ENCODE measurements around the gene POLR2L.

Gene POLR2L

DNA sequence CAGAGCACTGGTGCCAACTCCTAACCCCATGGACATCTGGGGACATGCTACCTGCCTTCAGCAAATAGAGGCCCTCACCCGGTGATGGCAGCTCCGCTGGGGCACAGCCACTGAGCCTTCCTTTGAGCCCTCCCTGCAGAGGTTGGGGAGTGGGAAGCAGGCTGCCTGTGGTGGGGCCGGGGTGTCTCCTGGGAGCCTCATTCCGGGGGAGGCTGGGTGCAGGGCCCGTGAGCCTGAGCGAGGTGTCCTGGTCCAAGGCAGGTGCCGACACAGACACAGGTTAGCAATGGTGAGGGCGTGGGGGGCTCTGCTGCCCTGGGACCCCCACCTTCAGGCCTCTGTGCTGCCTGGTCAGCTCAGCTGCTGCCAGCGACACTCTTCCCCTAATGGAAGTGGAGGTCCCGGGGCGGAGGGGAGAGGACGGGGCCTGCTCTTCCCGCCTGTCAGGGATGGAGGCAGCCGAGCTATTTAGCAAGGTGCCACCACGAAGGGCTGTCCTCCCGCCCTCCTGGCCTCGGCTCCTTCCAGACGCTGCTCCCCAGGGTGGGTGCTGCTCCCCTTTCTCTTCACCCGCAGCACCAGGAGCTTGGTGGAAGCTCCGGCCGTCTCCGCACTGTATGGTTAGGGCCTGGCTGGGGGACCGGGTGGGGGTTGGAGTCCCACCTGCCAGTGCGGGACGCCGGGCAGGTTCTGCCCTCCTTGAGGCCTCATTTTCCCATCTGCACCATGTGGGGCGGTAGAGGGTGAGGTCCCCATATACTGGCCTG, 11.5 kb upstream of the POLR2L start:
- no peak for DNase-seq

DNA sequence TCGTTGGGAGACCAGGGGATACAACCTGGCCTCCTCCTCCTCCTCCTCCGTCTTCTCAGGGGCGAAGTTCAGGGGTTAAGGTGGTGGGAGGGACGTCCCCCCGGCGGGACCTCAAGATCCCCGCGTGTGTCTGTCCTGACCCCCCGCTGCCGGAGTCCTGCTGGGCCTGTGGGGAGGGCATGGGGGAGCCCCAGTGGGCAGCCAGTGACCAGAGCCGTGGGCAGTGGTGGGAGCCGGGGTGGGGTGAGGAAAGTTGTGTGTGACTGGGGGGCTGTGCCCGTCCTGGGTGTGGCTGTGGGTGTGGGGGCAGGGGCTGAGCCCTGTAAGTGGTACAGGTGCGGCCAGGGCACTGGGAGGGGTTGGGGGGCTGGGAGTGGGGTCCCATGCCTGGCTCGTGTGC, 10.4 kb upstream of the POLR2L start:
- DNase-seq: no peak

DNA sequence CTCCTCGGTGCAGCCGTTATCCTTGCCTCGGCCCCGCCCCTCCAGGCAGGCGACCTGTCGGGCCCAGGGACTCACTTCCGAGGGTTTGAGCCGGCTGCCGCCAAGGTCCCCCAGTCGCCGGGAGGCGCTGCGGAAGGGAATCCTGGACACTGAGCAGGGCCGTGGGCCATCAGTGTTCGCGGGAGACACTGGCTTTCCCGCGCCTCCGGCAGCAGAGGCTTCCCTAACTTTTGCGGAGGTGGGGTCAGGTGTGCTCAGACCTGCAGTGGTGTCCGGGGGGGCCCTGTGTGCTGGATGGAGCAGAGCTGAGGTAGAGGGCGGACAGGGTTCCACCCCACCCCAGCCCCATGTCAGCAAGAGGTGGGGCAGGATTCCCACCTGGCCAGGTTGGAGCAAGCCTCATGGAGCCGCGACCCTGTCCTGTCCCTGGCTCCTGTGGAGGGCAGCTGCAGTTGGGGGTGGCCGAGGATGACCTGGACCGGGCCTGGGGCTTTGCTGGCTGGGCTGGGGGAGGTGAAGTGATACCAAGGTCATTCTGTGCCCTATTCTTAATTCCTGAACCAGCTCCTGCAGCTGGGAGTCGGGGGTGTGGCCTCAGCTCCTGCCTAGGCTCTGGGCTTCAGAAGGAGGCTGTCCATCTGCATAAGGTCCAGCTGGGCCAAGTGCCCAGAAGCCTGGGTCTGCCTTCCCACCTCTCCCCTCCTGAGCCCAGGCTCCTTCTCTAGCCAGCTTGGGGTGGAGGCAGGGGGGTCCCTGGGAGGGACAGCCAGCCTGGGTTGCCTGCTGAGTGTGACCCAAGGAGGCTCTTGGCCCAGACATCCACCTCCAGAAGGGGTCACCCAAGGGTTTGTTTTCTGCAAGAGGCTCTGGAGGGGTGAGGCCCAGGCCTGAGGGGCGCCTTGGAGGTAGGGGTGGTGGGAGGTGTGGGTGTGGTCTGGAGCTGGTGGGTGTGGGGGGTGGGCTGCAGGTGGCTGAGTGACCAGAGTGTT, 8.7 kb upstream of the POLR2L start:
- DNase-seq: no peak

DNA sequence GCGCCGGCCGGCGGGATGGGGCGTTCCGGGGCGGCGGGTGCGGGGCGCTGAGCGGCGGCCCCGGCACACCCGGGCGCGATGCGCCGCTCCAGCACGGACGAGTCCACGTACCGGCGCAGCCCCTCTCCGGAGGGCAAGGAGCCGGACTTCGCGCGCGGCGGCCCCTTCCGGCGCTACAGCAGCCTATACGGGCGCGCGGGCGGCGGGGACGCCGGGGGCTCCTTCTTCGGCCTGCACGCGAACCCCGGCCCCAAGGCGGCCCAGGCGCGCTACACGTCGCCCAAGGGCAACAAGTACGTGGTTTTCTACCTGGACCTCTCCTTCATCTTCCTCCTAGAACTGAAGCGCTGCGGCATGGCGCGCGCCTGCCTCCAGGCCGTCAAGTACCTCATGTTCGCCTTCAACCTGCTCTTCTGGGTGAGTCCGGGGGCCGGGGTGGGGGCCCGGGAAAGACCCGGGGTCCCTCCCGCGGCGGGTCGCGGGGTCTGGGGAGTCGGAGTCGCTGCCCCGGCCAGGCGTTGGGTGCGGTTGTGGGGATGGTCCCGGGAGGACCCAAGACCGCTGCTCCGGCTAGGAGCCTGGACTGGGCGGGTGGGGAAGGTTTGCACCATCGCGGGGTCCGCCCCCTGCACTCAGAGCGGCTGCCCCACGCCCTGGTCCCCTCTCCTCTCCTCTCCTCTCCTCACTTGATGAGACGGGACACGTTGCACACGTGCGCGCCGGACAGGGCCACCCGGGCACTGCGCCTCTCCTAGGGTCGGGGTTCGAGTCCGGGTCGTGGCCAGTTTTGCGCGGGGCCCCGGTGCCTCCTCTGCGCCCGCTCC, 7.8 kb upstream of the POLR2L start:
- no peak for DNase-seq

DNA sequence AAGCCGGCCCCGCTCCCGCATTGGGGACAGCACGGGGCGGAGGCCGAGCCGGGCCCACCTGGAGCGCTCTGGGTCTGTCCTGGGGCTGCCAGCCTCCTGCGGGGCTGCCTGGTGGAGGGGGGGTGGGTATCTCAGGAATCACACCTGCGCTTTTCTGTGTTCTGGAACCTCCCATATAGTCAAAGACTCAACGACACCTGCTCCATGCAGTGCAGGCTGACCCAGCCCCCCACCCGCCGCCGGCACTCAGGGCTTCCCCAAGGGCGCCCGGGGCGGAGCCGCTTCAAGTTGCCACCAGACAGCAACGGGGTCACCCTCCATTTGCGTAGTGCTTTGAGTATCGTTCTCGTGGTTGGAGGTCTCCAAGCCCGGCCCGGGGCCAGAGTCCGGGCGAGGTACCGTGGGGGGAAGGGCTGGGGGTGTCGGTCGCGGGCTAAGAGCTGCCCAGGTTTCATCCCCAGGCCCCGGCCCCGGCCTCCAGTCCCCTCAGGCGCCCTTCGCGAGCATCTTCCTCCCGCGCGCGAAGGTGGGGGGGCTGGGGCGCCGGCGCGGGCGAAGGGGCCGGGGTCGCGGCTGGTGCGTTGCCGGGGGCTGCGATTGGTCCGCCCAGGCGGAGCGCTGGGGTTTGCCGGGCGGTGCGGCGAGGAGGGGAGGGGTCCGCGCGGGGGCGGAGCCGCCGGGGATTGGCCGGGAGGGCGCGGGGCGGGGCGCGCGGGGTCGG, 6.9 kb upstream of the POLR2L start:
- DNase-seq: no peak

DNA sequence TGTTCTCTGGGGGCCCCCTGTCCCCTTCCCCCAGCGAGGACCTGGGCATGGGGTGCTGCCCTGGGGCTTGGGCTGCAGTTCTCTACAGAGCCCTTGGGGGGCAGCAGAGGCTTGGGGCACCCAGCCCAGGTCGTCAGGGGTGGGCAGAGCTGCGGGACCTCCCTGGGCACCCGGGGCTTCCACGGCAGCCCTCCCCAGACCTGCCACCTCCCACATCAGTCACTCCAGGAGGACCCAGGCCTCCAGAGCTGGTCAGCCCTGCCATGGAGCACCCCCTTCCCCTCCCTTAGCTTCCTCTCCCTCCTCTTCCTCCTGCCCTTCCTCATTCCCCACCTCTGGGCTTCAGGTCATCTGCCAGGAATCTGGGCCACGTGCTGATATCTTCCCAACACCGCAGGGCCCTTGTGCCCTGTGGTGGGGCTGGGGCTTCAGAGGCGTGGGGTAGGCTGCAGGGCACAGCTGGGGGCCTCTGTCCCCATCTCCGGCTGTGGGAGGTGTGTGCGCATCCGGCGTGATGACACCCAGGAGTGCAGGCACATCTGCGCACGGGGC, 6.1 kb upstream of the POLR2L start:
- DNase-seq: no peak

DNA sequence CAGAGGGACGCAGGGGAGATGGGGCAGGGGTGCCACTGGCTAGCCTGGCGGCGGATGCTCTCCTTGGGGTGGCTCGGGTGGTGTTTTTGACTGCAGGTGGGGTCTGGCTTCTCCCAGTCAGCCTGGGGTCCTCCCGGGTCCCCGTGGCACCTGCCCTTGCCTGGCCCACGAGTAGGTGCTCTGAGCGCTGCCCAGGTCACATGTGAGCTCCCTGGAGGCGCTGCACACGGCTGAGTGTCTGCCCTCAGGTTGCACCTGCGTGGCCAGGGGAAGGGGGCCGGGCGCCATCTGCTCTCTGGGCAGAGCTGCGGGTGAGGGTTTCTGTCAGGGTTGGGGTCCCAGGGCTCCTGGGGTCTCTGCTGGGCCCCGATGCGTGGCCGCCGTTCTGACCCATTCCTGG, 5.5 kb upstream of the POLR2L start:
- no peak for DNase-seq

DNA sequence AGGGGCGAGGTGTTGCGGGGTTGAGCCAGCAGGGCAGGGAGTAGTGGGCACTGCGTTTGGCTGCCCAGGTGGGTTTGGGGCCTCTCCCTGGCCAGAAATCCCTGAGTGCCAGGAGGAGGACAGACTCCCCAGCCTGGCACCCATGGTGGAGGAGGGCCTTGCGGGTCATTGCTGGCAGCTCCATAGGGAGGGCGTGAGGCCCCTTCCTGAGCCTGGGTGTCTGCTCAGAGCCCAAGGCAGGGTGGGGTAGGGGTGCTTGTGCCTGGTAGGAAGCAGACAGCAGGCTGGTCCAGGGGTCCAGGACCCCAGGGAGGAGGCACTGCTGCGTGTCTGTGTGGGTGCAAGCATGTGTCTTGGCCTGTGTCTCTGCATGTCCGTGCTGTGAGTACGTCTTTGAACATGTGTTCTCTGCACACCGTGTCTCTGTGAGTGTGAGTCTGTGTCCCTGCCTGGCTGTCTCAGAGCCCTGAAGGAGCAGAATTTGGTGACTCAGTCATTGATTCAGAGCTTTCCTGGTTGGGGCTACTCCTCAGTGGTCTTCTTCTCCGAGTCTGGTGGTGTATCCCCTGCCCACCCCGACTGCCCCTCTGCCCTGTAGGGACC, 4.3 kb upstream of the POLR2L start:
- DNase-seq: no peak

DNA sequence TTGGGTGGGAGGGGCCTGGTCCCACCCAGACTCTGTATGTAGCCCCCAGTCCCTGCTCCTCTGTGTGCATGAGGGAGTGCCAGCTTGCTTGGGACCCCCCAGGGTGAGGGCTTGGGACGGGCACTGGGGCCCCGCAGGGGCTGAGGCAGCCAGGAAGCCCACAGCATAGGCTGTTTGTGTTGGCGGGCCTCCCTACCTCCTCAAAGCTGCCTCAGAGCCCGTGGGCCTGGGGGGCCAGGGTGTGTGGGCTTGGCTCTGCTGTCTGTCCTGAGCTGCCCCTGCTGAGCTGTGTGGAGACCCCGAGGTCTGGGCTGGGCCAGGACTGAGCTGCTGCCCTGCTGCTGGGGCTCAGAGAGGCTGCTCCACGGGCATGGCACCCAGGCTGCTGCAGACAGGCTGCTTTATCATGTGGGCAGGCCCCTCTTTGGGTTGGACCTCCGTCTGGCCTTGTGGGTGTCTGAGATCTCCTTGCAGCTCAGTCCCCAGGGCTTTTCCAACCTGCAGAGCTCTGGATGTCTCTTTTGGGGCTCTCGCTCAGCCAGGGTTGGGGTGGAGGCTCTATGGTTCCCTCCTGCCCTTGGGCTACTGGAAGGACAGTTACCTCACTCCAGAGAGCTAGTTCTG, 3.7 kb upstream of the POLR2L start:
- DNase-seq: no peak

DNA sequence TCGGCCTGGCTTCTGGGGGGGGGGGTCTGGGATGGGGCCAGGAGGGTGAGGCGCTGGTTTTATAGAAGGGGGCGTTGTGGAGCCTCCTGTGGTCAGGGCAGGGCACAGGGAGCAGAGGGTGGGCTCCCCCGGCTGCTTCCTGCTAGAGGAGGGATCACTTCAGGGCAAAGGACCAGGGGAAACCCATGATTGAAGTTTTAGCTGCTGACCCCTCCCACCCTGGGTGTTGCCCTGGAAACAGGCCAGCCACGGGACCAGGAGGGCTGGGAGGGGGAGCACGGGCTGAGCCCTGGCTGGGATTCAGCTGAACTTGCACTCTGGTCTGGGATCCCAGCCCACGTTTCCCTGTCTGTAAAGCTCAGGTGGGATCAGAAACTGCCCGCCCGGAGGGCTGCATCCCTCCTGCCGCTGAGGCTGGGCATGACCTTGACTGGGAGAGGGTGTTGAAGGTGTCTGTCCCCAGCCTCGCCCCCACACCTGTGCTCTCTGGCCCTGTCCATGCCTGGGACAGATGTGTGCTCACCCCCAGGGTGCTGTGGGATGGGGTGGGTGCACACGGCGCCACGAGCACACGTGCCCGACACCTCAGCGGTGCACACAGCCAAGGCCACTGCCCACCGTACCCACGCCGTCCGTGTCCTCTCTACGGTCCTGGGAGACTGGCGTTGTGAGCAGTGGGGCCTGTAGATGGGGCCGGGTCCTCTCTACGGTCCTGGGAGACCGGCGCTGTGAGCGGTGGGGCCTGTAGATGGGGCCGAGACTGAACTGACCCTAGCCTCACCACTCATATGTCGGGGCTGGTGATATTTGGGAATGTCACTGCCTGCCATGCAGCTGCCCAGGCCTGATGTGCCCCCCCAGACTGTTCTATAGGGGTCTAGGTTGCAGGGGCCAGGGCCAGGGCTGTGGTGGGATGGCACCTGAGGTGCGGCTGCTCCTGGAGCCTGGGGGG, 2.6 kb upstream of the POLR2L start:
- DNase-seq: no peak

DNA sequence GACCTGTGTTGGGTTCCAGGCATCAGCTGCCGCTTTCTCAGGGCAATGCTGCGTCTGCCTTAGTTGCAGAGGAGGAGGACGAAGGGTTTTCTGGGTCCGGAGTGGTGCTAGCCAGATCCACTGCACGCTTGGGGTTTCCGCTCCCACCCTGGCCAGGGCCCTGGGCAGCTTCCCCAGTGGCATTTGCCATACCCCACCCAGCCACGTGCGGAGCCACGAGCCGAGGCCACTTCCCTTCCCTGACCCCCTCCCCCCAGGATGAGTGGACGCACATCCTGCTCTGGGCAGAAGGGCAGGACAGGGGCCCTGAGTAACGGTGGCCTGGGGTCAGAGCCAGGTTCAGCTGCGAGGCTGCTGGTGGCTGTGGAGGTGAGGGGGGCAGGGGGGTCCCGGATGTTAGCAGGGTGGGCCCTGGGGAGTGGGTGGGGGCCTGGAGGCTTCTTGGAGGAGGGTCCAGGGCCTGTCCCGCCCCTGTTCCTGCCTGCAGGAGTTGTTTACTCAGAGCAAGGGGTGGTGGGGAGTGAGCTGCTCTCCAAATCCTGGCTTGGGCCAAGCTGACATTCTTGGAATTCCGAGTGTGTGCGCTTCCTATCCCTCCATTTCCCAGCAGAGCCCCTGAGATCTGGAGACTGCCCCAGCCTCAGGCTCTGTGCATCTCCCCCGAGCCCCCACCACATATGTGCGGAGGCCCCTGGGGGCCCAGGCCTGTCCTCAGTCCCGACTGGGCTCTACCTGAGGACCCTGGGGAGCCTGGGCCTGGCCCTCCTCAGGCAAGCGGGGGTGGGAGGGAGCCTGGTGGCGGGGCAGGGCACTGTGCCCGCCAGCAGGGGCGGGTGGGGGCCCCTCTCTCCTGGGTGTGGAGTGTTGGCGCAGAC, 1.7 kb upstream of the POLR2L start:
- no peak for DNase-seq

DNA sequence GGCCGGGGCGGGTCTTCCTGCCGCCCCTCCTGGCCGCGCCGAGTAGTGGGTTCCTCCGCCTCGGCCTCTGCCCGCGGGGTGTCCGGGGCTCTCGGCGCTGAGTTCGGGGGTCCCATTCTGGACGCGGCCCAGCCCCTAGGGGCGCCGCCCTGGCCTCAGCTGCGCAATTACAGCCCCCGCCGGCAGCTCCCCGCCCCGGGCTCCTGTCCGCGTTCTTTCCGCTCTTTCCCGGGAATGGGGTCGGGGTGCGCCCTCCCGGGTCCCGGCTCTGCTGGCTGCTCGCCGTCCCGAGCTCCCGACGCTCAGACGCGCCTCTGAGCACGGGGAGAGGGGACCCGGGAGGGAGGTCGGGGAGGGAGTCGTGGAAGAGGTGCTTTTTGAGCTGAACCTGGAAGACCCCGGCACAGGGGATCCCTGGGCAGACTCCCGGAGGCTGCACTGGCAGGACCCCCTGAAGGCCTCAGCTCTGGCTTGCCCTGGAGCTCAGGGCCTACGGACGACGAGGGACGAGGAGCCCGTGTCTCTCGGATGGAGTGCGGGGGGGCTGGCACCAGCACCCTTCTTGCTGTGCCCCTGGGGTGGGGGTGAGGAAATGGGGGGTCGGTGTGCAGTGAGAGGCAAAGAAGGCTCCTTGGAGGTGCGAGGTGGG, 881 bp upstream of the POLR2L start:
- no peak for DNase-seq

DNA sequence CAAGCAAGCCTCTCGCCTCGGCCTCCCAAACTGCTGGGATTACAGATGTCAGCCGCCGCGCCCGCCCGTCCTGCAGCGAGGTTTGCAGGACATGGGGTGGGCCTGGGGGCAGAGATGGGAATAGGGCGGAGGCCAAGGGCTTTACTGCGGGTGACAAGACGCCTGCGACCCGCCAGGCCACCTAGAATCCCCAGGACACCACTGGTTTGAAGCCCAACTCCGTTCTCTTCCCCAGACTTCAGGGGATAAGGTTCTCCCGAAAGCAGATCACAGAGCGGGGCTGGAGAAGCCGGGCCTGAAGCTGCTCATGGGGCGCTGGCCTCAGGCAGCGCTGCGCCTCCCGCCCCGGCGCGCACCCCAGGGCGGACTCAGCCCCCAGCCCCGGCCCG, 354 bp downstream of the POLR2L start:
- DNase-seq: no peak

DNA sequence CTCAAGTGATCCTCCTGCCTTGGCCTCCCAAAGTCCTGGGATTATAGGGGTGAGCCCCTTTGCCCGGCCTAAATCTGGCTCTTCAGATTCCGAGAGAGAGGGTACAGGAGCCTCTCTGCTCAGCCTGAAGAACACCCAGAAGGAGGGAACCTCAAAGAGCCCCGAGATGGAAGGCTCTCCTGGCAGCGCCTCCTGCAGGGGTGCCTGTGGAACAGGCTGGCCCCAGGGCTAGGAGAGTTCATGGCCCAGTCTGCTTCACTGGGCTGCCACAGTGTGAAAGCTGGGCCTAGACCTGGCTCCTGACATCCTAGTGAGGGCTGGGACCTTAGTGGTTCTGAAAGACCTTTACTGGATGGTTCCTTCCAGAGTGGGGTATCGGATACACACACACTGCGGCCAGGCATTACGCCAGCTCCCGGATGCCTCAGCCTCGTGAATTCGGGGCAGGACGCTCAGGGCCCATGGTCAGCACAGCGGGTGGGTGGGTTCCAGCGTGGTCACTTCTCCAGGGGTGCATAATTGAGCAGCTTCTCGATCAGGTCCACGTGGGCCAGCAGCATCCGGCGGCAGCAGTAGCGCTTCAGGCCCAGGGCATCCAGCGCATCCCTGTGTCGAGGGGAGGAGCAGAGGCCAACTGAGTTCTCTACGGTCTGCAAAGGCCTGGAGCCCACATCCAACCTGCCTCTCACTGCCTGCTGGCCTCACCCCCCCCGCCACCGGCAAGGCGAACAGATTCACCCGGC, 2.3 kb downstream of the POLR2L start:
- DNase-seq: no peak

DNA sequence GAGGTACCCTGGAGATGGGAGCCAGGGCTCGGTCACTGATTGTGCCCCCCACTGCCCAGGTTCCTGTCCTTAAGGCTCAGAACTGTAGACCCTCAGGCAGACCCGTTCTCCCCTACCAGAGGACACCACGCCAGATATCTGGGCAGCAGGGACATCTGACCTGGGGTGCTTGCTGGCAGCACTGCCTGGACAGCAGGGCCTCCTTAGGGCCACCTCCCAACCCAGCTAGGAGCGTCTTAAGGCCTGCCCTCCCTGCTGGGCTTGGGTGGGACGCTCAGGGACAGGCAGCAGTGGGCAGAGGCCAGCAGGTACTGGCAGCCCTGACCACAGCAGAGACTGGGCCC, 3.1 kb downstream of the POLR2L start:
- DNase-seq: no peak

DNA sequence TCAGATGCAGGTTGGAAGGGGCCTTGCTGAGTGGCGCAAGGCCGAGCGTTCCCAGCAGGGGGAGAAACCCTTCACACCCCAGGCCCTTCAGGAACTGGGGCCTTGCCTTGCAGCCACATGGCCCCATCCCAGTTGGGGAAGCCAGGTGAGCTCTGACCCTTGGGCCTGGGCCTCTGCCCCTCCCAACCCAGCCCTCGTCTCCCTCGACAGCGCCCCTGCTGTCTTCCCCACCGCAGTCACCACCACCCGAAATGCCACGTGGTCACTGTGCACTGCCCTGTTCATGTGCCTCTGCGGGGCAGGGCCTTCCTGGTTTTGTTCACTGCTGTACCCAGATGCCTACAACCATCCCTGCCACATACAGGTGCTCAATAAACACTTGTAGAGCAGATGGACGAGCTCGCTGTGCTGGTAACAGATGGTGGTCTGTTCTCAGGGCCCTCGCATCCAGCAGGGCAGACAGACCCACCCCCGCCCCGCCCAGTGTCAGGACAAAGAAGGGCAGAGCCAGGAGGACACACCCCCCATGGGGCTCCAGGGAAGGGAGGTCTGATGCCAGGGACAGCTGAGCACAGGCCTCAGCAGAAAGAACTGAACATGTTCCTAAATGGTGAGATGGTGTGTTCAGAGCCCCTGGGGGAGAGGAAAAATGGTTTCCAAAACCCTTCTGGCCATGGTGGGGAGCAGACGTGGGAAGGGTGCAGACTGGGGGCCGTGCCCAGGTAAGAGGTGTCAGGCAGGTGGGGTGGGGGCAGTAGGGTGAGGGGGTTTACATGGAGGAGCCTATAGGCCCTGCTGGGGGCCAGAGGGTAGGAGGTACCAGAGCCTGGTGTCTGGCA, 3.7 kb downstream of the POLR2L start:
- DNase-seq: peak; percentile 79

DNA sequence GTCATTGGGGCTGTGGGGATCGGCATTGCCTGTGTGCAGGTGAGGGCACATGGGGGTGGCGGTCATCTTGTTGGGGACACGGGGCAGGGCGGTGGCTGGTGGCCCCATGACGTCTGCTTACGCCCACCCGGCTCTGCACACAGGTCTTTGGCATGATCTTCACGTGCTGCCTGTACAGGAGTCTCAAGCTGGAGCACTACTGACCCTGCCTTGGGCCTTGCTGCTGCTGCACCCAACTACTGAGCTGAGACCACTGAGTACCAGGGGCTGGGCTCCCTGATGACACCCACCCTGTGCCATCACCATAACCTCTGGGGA, 4.4 kb downstream of the POLR2L start:
- DNase-seq: no peak
